Raji (cell line): ENCODE data around the gene UNC45B.

ENCODE experiments used
- POLR2A ChIP-seq: IDR thresholded peaks from 2 replicates; pipeline ENCODE4 v1.6.1; 2011; ENCODE audit warnings: low read depth, low read length, control low read depth; ENCODE audit not compliant: insufficient read depth

Gene UNC45B

GRCh38 chr17:35224436-35224835, 76.8 kb downstream of the UNC45B start:
- TF ChIP-seq POLR2A: no peak

DNA sequence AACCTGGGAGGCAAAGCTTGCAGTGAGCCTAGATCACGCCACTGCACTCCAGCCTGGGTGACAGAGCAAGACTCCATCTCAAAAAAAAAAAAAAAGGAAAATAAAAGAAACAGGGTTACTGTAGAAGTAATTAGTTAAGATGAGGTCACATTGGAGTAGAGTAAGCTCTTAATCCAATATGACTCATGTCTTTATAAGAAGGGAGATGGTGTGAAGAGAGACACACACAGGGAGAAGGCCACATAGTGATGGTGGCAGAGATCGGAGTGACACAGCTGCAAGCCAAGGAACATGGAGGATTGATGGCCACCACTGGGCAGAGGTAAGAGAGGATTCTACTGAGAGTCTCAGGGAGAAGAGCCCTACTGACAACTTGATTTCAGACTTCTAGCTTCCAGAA, 79.9 kb downstream of the UNC45B start:
- no peak for TF ChIP-seq POLR2A

DNA sequence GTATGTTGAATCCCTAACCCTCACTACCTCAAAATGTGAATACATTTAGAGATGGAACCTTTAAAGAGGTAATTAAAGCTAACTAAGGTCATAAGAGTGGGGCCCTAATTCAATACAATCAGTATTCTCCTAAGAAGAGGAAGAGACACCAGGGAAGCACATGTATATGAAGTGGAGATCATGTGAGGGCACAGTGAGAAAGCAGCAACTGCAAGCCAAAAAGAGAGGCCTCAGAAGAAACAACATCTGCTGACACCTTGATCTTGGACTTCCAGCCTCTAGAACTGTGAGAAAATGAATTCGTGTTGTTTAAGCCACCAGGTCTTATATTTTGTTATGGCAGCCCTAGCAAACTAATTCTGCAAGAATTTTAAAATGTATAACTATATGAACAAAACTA, 82.0 kb downstream of the UNC45B start:
- TF ChIP-seq POLR2A: no peak

DNA sequence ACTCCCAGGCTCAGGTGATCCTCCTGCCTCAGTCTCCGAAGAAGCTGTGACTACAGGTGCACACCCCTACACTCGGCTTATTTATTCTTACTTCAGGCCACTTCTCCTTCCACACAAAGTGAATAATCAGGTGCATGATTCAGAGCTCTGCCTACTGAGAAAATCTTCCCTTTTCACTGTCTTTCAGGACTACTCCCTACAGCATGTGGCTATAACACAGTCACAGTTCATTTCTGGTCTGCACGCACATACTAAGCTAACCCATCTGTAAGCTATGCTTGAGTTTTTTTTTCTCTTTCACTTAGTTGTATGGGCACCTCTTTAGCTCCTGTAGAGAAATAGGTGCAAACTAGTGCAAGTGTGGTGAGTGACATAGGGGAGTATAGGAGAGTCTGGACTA, 87.7 kb downstream of the UNC45B start:
- no peak for TF ChIP-seq POLR2A

DNA sequence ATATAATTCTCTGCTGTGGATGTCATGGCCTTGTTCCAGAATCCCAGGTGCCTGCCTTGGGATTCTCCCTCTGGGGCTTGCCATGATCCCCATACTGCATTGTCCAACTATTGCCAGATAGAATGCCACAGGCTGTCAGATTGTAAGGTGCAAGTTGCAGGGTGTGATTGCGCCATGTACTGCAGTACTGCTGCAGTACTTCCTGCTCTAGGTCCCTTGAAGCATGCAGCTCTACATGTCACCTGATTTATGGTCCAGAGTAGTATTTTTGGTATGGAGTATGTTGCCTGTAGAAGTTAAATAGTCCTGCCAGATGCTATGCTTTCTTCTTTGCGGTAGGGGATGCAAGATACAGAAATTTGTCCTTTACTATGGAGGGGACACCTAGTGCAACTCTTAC, 88.3 kb downstream of the UNC45B start:
- TF ChIP-seq POLR2A: no peak

GRCh38 chr17:35236821-35237220, 89.2 kb downstream of the UNC45B start:
- no peak for TF ChIP-seq POLR2A

GRCh38 chr17:35238821-35239220, 91.2 kb downstream of the UNC45B start:
- no peak for TF ChIP-seq POLR2A
